ENCODE data around the gene CCDC83.

Gene CCDC83

GRCh38 chr11:85903406-85903805 lies 48.2 kb downstream of the CCDC83 start:
- H3K4me1 ChIP-seq = no peaks in the 10 kb centered on the region
- H3K27me3 ChIP-seq = no peaks in the 10 kb centered on the region; the same call in 1 of the 2 replicates
- no peak overlapping the region for H3K4me3 ChIP-seq (ENCODE audit: low read depth, low read length)
- TF ChIP-seq CTCF (IDR thresholded peaks at IDR 0.05; ENCODE audit: low read depth, low read length) = no peak
- H3K36me3 ChIP-seq = no peaks in the 10 kb centered on the region
- no peak for DNase-seq
- H3K9me3 ChIP-seq = no peaks in the 10 kb centered on the region

- no peak for DNase-seq
- Histone ChIP-seq H3K36me3 (no peaks in the 10 kb centered on the region), H3K9me3 (no peaks in the 10 kb centered on the region), H3K4me3 (ENCODE audit: low read depth, low read length) (no peak overlapping the region), H3K4me1 (no peaks in the 10 kb centered on the region), H3K27me3 (no peaks in the 10 kb centered on the region)
- no peak for TF ChIP-seq CTCF (IDR thresholded peaks at IDR 0.05; ENCODE audit: low read depth, low read length)
Observed at GRCh38 chr11:85903811-85904210, 48.6 kb downstream of the CCDC83 start.

GRCh38 chr11:85912414-85912813 lies 57.2 kb downstream of the CCDC83 start:
- no peak for TF ChIP-seq CTCF (IDR thresholded peaks at IDR 0.05; ENCODE audit: low read depth, low read length)
- no peak overlapping the region for H3K4me3 ChIP-seq (ENCODE audit: low read depth, low read length)
- H3K27me3 ChIP-seq = no peaks in the 10 kb centered on the region
- H3K36me3 ChIP-seq = no peaks in the 10 kb centered on the region
- H3K4me1 ChIP-seq = no peaks in the 10 kb centered on the region
- no peak for DNase-seq
- H3K9me3 ChIP-seq = no peaks in the 10 kb centered on the region

- no peaks in the 10 kb centered on the region for H3K4me1 ChIP-seq
- H3K27me3 ChIP-seq = no peaks in the 10 kb centered on the region
- no peak for DNase-seq
- no peak for TF ChIP-seq CTCF (IDR thresholded peaks at IDR 0.05; ENCODE audit: low read depth, low read length)
- H3K9me3 ChIP-seq = no peaks in the 10 kb centered on the region
- H3K4me3 ChIP-seq (ENCODE audit: low read depth, low read length) = no peak overlapping the region
- H3K36me3 ChIP-seq = no peaks in the 10 kb centered on the region
Observed at GRCh38 chr11:85913513-85913912, 58.3 kb downstream of the CCDC83 start.

GRCh38 chr11:85914425-85914824 lies 59.2 kb downstream of the CCDC83 start:
- no peaks in the 10 kb centered on the region for H3K27me3 ChIP-seq
- TF ChIP-seq CTCF (IDR thresholded peaks at IDR 0.05; ENCODE audit: low read depth, low read length) = no peak
- H3K4me1 ChIP-seq = no peaks in the 10 kb centered on the region
- H3K4me3 ChIP-seq (ENCODE audit: low read depth, low read length) = no peak overlapping the region
- no peak for DNase-seq
- H3K36me3 ChIP-seq = no peaks in the 10 kb centered on the region
- H3K9me3 ChIP-seq = no peaks in the 10 kb centered on the region

- no peak for DNase-seq
- Histone ChIP-seq H3K4me1 (no peaks in the 10 kb centered on the region), H3K27me3 (no peaks in the 10 kb centered on the region), H3K9me3 (no peaks in the 10 kb centered on the region), H3K4me3 (ENCODE audit: low read depth, low read length) (no peak overlapping the region), H3K36me3 (no peaks in the 10 kb centered on the region)
- TF ChIP-seq CTCF (IDR thresholded peaks at IDR 0.05; ENCODE audit: low read depth, low read length) = no peak
Observed at GRCh38 chr11:85918910-85919794, 64.0 kb downstream of the CCDC83 start.

Data from BE2C (cell line).